Right ventricle myocardium inferior (tissue), 1 donor: Measurements from ENCODE around the gene RASGRF2. TPM values are rescaled to one million over a fixed set of nuclear protein-coding genes. Genes with fewer than 3 reads are reported as not detected.
"Not testable (repeated sequence)": the region's sequence is repeated elsewhere in the genome, so short reads cannot be mapped to it uniquely, and the experiment has no call there.

Experiments used
- ATAC-seq: fragments of 200-7000 bp; cut with Tn5 transposase; one replicate; pipeline ENCODE4 v1.9.1; 2020; ENCODE audit warnings: mild to moderate bottlenecking, moderate library complexity
- DNase-seq: peaks from one replicate; pipeline ENCODE4 v3.0.0; 2021; ENCODE audit errors: missing footprints
- intact Hi-C: fragments of 100-400 bp; cut with DNase I; formaldehyde crosslinking; loops from one replicate; pipeline ENCODE4 v1.11.0; 2022
- total RNA-seq: library from RNA; stranded (reverse); fragmentation: NEBNext Ultra II Directional; extraction: Animal tissue kit (Norgen Biotek cat#: 25700); gene quantifications from one replicate; pipeline ENCODE4 v1.2.1, GENCODE V29; 2021
- donor health status: DM: no; HTN: yes; CAD: no; lungs with severe emphysema.

Gene RASGRF2
- total RNA-seq, 1 donor from 2014 or later: 5.9 TPM

- ATAC-seq (no peak), DNase-seq (no peak)
- intact Hi-C loops: no loop called here
Measured at GRCh38 chr5:81254886-81255559, 294.9 kb downstream of the RASGRF2 start.

- no peak for ATAC-seq
- DNase-seq: no peak
- intact Hi-C loops: no loop called here
Measured at GRCh38 chr5:81256766-81257165, 296.6 kb downstream of the RASGRF2 start.

GRCh38 chr5:81262796-81263195 lies 302.6 kb downstream of the RASGRF2 start:
- intact Hi-C loops, ATAC-seq: not testable (repeated sequence)

GRCh38 chr5:81265101-81265500 lies 304.9 kb downstream of the RASGRF2 start:
- ATAC-seq (no peak), DNase-seq (no peak)
- intact Hi-C loops: no loop called here

More at GRCh38 chr5:81262796-81263195, 302.6 kb downstream of the RASGRF2 start:
- DNase-seq: not testable (repeated sequence)

GRCh38 chr5:81268521-81269196 lies 308.5 kb downstream of the RASGRF2 start:
- no peak for ATAC-seq
- intact Hi-C loops: no loop called here

GRCh38 chr5:81269751-81270393 lies 309.7 kb downstream of the RASGRF2 start:
- intact Hi-C loops: no loop called here
- peak; percentile 37 for ATAC-seq

More at GRCh38 chr5:81268521-81269196, 308.5 kb downstream of the RASGRF2 start:
- DNase-seq: no peak

GRCh38 chr5:81270394-81271027 lies 310.3 kb downstream of the RASGRF2 start:
- intact Hi-C loops, DNase-seq: not testable (repeated sequence)
- ATAC-seq: peak; percentile 18

More at GRCh38 chr5:81269751-81270393, 309.7 kb downstream of the RASGRF2 start:
- DNase-seq: no peak
